B cell (primary cell): Measurements from ENCODE around the gene SLC44A1.

Experiments
- EZH2 ChIP-seq: IDR thresholded peaks from 2 replicates; pipeline ENCODE4 v1.6.1; 2012; ENCODE audit warnings: borderline replicate concordance, low read depth, mild to moderate bottlenecking, moderate library complexity, low read length; ENCODE audit not compliant: insufficient read depth, poor library complexity, severe bottlenecking
- TF ChIP-seq, protein P1 (sequence below): fragments of 200-600 bp; IDR thresholded peaks from one replicate; pipeline ENCODE4 v1.8.0; 2022; ENCODE audit warnings: antibody characterized with exemption, mild to moderate bottlenecking

DNA sequence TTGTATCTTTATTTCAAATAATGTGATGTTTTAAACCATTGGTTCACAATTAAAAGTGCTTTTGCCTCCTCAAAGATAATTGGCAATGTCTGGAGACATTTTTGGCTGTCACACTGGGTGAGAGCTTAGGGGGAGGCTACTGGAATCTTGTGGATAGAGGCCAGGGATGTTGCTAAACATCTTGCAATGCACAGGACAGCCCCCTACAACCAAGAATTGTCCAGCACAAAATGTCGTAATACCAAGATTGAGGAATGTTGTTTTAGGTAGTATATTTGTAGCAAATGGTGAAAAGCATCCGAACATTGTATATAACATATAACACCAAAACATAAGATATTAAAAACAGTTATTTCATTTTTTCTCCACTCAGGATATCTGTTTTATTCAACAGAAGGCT is 99.8 kb downstream of the SLC44A1 start:
- TF ChIP-seq, protein P1, sequence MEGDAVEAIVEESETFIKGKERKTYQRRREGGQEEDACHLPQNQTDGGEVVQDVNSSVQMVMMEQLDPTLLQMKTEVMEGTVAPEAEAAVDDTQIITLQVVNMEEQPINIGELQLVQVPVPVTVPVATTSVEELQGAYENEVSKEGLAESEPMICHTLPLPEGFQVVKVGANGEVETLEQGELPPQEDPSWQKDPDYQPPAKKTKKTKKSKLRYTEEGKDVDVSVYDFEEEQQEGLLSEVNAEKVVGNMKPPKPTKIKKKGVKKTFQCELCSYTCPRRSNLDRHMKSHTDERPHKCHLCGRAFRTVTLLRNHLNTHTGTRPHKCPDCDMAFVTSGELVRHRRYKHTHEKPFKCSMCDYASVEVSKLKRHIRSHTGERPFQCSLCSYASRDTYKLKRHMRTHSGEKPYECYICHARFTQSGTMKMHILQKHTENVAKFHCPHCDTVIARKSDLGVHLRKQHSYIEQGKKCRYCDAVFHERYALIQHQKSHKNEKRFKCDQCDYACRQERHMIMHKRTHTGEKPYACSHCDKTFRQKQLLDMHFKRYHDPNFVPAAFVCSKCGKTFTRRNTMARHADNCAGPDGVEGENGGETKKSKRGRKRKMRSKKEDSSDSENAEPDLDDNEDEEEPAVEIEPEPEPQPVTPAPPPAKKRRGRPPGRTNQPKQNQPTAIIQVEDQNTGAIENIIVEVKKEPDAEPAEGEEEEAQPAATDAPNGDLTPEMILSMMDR, result no peak
- TF ChIP-seq EZH2, result no peak
